Ishikawa (cell line): ENCODE data around the gene STAG1.

Experiments
- CEBPB ChIP-seq: IDR thresholded peaks from 2 replicates; pipeline ENCODE4 v1.6.1; 2012
- EGR1 ChIP-seq: IDR thresholded peaks from 2 replicates; pipeline ENCODE4 v1.6.1; 2012
- EP300 ChIP-seq: IDR thresholded peaks from 2 replicates; pipeline ENCODE4 v1.6.1; 2012; ENCODE audit warnings: borderline replicate concordance
- FOXM1 ChIP-seq: IDR thresholded peaks from 2 replicates; pipeline ENCODE4 v1.6.1; 2012; ENCODE audit warnings: low read depth, borderline replicate concordance
- MAX ChIP-seq: IDR thresholded peaks from 2 replicates; pipeline ENCODE4 v1.6.1; 2012
- NFIC ChIP-seq: IDR thresholded peaks from 2 replicates; pipeline ENCODE4 v1.6.1; 2012
- REST ChIP-seq: IDR thresholded peaks from 2 replicates; pipeline ENCODE4 v1.6.1; 2012; ENCODE audit warnings: low read depth, mild to moderate bottlenecking
- TAF1 ChIP-seq: IDR thresholded peaks from 2 replicates; pipeline ENCODE4 v1.6.1; 2012; ENCODE audit warnings: low read depth, mild to moderate bottlenecking
- YY1 ChIP-seq: IDR thresholded peaks from 2 replicates; pipeline ENCODE4 v1.6.1; 2012; ENCODE audit warnings: low read depth
- ZBTB7A ChIP-seq: IDR thresholded peaks from 2 replicates; pipeline ENCODE4 v1.6.1; 2012; ENCODE audit warnings: low read depth

DNA sequence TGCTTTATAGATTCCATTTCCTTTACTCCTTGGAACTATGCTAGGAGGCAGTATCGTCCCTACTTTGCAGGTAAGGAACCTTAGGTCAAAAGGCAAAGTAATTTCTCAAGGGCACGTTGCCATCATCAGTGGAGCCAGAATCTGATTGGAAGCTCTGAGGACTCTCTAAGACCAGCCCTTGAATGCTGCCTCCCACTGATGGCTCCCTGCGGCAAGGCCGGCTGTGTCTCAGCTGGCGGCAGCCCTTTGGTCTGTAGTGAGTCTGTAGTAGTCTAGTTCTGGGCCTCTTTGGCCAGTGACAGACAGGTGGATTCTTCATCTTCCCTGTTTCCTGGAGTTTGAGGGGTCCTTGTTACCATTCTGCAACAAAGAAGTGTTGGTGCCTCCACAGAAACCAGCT, 425.9 kb downstream of the STAG1 start:
- TF ChIP-seq EP300 (no peak), CEBPB (no peak), ZBTB7A (no peak), TAF1 (no peak), NFIC (no peak), FOXM1 (no peak), YY1 (no peak), MAX (no peak), REST (no peak), EGR1 (no peak)
